ENCODE data around the gene RTL1.

RTL1 gene

DNA sequence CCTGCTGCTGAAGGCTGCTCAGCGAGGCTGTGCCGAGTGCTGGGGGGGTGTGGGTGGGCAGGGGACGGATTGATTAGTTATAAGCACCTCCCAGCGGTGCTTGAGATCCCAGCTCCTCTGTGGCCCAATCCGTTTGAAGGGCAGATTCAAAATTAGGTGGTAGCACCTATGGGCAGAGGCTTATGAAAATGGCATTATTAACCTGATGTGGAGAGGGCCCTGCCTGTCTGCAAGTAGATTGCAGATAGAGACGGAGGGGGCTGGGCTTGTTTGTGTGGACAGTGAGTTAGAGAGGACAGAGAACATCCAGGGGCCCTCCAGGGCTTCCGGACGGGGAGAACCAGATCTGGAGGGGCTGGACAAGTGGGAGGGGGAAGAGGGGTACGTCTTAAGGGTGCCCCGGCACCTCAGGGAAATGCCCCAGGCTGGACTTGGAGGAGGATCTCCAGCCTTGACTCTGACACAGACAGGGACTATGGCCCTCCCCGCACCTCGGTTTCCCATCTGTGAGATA, at the start of gene RTL1:
RTL1 (minus strand) TSS at position 51 of the 514 bp plus-strand sequence. CDS start 18,934 bp downstream, outside the sequence.
- no peak for DNase-seq

DNA sequence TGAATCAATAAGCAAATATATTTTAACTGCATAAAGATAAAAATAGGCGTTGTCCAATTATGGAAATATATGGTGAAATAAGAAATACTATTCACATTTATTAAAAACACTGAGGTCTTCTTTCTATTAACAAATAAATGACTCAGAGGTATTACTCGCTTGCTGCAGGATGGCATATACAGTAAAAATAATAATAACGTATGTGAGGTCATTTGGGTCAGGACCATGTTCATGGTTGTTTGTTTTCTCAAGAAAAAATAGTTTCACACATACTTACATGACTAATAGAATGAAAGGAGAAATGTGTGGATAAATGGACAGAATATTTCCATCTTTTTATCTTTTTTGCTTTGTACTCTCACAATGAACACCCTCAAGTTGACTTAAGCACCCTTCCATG, 46.5 kb upstream of the RTL1 start:
- no peak for DNase-seq

DNA sequence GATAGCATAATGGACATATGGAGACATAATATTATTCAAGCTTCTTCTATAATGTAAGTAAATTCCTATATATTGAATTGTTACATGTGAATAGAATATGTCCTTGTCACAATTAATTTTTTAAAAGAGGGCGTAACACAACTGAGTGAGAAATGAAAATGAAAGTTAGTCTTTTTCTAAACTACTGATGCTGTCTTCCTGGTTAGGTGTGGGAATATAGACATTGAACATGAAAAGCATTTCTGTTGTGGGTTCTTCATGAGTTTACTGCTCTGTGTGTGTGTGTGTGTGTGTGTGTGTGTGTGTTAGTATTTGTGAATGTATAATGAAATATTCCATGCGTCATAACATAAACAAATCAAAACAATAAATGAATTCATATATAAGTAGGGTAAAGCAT, 40.5 kb upstream of the RTL1 start:
- no peak for DNase-seq

DNA sequence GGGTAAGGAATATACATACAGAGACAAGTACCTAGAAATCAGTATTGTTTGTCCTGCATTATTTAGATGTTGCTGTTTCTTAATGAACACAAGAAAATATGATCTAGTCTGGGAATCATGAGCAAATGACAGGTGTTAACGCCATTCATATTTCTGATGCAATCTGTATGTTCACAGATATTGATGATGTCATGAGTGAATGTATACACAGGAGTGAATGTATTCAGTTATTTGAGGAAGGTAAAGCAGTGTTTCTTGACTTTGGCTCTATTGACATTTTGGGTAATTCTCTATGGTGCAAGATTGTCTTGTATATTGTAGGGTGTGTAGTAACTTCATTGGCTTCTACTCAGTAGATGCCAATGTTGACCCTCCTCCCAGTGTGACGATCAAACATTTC, 26.7 kb upstream of the RTL1 start:
- no peak for DNase-seq

DNA sequence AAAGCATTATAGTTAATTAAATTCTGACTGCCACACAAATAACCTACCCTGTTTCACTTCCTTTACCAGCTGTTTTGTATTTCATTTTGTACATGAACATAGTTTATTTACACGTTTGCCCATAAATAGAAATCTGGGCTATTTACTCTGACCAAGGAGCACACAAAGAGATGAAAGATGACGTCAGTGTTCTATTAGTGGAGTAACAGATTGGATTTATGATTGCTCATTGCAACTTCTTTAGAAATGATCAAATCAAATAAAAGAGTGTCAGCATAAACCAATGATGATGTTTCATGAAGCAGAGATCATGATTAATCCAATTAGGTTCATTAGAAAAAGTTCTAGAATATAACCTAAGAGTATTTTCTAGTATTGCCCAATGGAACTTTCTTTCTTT, 12.0 kb upstream of the RTL1 start:
- DNase-seq: no peak

DNA sequence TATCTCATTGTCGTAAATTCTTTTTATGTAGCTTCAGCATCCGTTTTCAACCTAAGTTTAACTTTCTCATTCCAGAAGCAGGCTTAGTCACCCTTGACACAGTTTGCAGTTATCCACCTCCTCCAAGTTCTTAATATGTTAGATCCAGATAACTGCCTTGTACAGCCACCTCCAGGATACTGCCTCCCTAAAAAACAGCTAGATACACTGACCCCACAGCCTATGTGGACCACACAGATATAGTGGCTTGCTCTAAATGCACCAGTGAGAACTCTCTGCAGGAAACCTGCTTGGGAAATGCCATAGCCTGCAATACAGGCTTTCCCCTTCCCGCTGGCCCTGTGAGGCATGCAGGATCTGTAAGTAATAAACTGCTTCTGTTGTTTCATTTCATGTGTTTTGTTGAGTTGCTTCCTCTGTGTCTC, 11.1 kb upstream of the RTL1 start:
- DNase-seq: no peak

DNA sequence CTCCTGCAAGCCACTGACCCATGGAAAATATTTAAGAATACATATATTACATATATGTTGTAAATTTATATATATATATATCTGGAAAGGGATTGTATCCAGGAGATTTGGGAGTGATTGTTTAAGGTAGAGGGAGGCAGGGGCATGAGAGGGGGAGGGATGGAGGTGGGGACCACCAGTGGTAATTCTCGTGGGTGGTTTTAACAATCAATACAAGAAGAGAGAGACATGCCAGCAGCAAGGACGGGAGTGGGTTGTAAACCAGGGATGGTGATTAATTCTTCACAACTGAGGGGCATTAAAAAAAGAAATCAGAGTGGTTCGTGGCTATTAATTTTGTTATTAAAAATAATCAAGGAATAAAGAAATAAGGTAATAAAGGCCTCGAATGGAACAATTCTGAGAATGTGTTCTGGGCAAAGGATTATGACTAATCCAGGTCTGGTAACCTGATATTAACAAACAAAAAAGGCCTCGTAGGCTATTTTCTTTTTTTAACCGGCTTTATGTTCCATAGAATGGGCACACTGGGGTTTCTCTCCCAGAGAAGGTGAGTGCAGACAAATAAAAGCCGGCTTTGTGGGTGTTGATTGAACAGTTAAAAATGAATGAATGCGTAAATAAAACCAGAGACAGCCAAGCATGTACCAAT, 8.3 kb upstream of the RTL1 start:
- DNase-seq: no peak

DNA sequence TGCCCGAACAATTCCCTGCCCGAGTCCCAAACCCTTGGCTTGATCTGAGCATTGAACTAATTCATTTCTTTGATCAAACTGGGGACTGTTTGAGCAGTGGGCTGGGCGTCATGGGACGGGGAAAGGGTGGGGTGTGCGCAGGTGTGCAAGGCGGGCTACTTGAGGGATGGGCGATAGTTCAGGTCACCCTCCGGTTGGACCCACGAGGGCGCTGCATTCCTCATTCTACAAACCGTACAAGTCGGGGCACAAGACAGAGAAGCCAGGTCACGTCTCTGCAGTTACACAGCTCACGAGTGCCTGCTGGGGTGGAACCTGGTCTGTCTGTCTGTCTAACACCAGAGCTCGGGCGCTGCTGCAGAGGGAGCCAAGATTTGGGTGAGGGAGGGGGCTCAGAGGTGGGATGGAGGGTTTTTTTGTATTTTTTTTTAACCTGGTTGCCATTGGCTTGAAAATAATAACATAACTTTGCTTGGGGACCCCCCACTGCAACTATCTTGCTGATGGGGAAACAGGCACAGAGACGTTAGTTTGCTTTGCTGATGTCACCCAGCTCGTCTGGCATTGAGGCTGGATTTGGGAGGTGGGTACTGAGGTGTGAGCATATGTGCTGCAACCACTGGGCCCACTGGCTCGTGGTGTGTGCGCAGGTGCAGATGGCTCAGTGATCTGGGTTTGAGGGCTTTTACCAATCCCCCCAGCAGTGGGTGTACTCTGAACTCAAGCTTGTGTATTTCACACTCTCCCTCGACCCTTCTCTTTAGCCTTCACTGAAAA, 7.6 kb upstream of the RTL1 start:
- no peak for DNase-seq

DNA sequence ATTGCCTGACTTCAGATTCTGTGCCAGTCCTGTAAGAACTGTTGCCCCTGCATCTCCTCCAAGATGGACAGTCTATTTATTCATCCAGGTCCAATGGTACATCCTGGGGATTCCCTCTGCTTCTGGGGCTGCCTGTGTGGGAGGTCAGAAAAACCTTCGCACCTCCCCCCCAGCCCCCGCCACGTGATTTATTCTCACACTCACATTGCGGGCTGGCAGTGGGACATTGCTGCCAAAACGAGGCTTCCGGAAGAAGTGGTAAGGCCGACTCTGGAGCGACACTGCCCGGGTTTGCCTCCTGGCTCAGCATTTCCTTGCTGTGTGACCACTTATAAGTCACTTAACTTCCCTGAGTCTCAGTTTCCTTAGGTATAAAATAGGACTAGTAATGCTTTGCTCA, 5.9 kb upstream of the RTL1 start:
- DNase-seq: no peak

DNA sequence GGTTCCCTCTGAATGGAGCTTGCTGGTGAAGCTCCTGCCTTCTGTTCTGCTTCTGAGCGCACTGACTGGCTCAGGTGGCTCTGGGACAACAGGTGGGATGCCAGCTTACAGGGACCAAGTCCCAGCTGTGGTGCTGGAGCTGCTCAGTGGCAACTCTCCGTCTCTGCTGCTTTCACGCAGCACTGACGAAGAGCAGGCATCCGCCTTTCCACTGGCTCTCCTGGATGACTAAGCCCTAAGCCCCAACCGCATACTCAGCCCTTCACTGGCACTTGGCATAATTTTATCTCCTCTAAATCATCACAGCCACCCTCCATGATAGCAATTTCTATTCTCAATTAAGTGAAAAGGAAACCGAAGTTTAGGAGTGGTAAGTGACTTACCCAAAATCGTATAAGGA, 3.7 kb upstream of the RTL1 start:
- DNase-seq: no peak

DNA sequence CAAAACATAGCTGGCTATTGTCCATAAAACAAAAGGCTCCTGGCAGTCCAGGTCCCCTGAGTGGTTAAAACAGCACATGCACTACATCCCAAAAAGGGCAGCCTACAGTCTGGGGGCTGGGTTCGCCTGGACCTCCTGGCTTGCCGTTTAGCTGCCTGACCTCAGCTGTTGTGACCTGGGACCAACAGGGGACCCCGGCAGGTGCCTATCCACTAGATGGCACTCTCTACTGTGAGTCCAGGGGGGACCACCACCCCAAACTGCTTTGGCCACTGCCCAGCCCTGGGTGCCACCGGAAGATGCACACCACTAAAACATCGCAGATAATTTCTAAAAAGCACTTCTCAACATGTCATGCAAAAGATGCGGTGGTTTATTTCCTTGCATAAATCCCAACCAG, 2.9 kb upstream of the RTL1 start:
- no peak for DNase-seq

DNA sequence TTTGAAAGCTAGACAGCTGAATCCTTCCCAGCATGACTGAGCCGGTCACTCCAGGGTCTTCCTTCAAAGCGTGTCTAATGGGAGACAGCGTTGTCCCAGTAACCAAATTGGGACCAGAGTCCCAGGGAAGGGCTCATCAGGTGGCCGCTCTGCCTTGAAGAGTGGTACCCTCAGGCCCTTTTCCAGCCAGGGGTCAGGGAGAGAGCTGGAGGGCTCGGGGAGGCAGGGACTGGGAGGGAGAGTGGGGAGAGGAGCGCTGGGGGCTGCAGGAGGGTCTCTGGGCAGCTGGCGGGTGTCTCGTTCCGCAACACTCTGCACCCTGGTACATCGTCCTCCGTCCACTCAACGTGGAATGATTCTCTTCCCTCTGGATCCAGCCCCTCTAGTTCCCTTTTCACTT, 1.6 kb upstream of the RTL1 start:
- DNase-seq: no peak

DNA sequence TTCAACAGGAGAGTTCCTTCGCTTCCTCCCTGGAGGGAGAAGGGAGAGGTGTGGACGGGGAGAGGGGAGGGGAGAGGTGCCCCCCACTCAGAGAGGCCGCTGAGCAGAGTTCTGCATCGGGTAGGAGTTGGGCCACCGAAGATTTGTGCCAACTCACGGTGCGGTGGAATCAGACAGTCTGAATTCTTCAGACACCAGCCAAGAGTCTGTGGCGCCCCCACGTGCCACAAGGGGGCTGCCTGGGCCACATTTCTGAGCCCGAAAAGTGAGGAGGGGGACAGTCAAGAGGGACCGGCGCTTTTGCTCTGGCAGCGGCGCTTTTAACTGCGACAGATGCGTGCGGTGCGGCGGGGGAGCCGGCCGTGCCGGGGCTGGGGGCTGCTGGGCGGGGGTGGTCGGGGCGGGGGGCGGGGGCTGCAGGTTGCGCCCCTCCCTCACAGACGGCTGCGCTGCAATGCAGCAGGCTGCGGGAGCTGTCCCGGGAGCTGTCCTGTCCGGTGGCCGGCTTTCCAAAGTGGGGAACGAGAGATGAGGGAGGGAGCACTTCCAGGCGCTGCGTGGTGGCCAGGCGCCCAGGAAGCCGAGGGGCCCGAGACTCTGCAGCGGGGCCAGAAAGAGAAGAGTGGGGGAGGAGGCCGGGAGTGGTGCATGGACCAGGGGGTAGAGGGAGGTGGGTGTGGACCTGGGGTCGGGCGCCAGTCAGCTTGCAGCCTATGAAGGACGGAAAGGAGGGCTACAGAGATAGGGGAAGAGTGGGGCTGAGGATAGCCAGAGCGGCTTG, 975 bp upstream of the RTL1 start:
- no peak for DNase-seq

DNA sequence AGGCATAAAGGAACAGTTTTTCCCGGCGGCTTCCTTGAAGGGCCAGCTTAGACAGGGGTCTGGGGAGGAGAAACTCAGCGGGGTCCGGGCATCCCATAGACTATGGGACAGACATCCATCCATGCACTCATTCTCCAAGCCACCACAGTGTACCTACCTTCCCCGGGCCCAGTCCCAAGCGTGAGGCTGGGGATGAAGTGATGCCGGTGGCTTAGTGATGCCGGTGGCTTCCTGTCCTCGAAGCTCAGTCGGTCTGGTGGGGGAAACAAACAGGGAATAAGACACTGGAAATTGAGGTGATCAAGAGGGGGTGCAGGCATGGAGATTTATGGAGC, 421 bp downstream of the RTL1 start:
- no peak for DNase-seq

DNA sequence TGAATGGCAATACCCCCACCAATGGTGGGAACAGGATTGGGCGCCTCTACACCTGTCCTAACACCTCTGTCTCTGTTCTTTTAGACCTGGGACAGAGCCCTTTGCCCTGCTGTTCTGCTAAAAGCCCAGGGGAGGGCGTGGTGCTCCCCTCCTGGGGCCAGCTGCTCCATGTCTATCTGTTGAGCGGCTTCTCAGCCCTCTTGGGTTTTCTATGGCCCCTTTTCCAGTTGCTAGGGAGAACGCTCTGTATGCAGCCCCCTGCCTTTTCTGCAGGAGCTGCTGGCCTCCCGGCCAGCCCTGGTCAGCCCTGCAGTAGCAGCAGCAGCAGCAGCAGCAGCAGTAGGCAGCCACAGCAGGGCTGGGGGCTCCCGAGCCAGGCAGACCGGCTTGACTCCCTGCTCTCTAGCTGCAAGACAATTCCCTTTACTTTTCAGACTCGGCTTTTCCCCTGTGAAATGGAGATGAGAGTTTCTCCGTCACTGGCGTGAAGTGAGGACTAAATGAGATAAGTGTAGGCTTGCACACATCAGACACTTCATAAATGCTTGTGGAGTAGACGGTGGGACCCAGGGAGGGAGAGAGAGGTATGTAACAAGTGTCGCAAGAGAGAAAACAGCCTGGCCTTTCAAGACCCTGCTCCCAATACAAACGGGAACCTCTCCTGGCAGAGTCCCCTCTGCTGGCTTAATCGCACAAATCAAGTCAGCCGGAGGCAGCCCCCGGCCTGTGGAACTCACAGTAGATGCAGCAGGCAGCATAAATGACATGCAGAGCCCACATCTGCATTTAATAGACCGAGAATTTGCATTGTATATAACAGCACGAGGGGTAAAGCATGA, 1.0 kb downstream of the RTL1 start:
- no peak for DNase-seq

DNA sequence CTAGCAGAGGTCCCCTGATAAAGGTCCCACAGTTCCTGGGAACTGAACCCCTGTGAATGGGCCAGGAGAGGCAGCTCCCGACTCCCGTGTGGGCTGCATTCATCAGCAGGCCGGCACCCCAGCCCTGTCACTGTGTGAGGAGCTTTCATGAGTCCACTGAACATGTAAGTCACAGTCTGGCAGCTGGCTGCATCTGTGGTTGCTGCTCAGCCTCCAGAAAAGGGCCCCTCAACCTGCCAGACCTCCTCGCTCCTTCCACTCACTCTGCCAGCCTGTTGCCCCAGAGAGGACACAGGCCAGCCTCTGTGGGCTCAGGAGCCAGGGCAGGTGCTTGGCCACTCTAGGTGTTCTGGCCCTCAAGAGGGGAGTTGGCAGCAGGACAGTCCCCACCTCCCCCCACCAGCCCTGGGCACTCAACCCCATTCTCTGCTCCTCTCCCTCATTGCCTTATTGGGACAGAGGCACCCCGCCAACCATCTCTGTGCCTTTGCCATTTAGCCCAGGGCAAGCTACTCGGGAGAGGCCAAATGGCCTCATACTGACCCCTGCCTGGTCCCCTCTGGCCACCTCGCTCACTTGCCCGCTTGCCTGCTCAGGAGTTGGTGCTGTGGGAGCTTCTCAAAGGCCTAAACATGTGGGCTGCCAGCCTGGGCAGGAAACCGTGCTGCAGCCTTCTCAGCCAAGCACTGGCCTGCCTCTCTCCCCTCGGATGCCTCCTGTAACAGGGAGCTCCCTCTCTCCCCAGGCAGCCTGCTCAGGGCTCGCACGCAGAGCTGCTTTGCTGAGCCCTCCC, 1.9 kb downstream of the RTL1 start:
- DNase-seq: no peak

DNA sequence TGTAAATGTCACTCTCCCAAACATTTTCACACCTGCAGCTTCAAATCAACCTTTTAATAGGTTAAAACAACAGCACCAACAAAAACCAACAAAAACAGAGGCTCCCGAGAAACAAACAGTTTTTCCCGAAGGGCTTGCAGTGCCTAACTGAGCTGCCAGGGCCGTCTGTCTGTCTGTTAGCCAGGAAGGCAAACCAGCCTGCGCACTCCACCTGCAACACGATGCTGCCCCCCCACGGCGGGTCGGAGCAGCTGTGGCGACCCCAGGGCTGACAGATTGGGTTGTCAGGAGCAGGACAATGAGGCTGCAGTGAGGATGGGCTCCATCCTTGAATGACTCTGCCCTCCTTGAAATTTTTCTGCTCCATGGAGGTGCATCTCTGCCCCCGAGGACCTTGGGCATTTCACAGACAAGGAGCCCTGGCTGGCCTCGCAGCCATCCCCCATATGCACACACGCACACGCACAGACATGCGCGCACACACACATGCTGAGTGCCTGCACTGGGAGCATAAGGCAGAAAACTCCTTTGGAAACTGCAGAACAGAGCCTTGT, 2.6 kb downstream of the RTL1 start:
- peak; percentile 18 for DNase-seq

DNA sequence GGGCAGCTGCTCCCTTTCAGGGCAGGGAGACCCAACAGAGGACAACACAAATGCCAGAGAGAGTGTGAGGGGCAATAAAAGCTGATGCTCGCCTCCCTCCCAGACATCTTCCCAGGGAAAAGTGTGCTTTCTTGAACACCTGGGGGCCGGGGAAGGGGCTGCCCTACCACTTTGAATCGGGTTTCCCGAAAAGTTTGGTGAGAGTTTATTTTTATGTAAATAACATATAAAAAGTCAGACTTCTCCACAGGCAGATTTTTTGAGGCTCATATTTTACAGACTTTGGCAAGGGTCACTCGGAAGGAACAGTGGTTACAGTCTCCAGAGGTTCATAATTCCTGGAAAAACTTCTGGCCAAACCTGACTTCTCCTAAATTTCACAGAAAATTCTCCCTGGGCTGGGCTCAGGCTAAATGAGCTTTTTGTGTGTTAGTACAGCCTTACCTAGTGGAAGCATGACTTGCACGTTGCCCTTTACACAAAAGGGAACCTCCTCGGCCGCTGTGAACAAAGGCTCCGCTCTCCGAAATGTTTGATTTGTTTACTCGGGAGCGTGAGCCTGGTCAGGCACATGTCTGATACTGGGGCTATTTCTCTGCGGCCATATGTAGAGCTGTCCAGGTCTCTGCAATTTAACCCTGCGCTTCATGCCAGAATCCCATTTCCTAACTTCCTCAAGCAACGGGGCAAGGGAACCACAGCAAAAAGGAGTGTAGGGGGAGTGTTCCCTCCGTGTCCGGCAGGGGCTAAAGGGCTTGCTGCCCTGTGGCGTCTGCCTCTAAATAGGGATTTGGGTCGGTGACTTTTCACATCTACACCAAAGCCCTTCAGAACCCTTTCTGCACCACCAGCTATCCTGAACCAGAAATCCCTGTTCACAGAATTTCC, 3.4 kb downstream of the RTL1 start:
- no peak for DNase-seq

DNA sequence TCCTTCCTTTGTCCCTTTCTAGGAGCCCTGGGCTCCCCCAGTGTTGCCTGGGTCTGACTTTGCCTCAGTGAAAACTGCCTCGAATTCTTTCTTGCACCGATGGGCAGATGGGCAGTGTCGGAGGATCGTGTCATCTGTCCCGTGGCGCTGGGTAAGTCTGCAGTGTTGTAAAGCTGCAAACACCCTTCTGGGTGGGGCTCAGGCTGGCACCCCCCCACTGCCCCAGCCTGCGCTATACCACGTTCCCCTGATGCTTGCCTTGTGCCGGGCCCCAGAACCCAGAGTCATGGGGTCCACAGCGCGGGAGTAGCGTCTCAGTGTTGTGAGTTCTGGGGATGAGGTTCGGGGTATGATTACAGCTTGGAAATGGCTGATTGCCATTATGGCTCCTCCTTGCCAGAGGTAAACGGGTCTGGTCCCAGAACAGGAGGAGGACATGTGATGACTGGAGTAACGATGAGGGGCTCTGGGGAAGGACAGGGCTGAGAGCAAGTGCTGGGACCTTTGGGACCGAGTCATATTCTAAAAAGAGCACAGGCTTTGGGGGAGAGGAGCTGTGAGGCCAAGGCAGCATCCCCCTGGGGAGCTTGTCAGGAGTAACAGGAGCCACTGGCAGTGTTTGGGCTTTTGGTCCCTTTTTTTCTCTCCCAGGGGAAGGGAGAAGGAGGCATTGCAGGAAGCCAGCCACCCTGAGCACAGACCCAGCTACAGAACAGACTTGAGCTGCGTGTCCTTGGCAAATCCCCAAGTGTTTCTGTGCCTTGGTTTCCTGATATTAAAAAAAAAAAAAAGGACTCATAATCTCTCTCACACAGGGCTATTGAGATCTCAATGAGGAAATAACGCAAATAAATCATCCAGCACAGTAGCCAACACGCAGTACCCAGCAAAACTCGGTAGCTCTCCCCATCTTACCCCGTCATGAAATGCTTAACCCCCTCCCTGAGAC, 4.3 kb downstream of the RTL1 start:
- DNase-seq: peak; percentile 11
